GM12865 (cell line): ENCODE measurements around the gene BLMH.
A peak's percentile ranks its signal among the peaks of the same experiment; 100 is the strongest.

Source experiments
- DNase-seq: peaks from one replicate; pipeline ENCODE4 v3.0.0; 2010; ENCODE audit warnings: low read depth
- H3K4me3 ChIP-seq: 2 replicates; pipeline ENCODE4 v1.5.1; 2011; ENCODE audit warnings: mild to moderate bottlenecking, low read depth, low read length, control low read depth
- CTCF ChIP-seq: IDR thresholded peaks from 2 replicates; pipeline ENCODE4 v1.5.1; 2011; ENCODE audit warnings: low read length, control low read depth, low read depth, inconsistent platforms; ENCODE audit not compliant: insufficient read depth; ENCODE audit errors: missing control alignments

The BLMH gene

GRCh38 chr17:30333503-30334360 lies 42.0 kb upstream of the BLMH start, which contains the start of gene TMIGD1:
Gene TMIGD1, minus strand, starts transcription at chr17:30334057. Its CDS starts 1,924 bp downstream, at chr17:30332133.
- H3K4me3 ChIP-seq = no peak within 1 kb of the TSS
- no peak for DNase-seq
- no peak for TF ChIP-seq CTCF

GRCh38 chr17:30332057-30332542 lies 40.4 kb upstream of the BLMH start:
- DNase-seq = peak; percentile 82

GRCh38 chr17:30326809-30327208 lies 35.1 kb upstream of the BLMH start:
- no peak overlapping the region for H3K4me3 ChIP-seq
- no peak for DNase-seq
- TF ChIP-seq CTCF = no peak

More at GRCh38 chr17:30332057-30332542, 40.4 kb upstream of the BLMH start:
- no peak overlapping the region for H3K4me3 ChIP-seq
- no peak for TF ChIP-seq CTCF

- TF ChIP-seq CTCF = no peak
- H3K4me3 ChIP-seq = no peak overlapping the region
- no peak for DNase-seq
Measured at GRCh38 chr17:30324723-30325122, 33.0 kb upstream of the BLMH start.

GRCh38 chr17:30323895-30324319 lies 32.2 kb upstream of the BLMH start:
- peak; percentile 24 for DNase-seq
- no peak for TF ChIP-seq CTCF
- H3K4me3 ChIP-seq = no peak overlapping the region

- H3K4me3 ChIP-seq = no peak overlapping the region
- no peak for TF ChIP-seq CTCF
- DNase-seq = peak; percentile 65
Measured at GRCh38 chr17:30323262-30323894, 31.6 kb upstream of the BLMH start.

- no peak overlapping the region for H3K4me3 ChIP-seq
- no peak for DNase-seq
- no peak for TF ChIP-seq CTCF
Measured at GRCh38 chr17:30321314-30321713, 29.6 kb upstream of the BLMH start.
